Pulmonary artery endothelial cell (primary cell): Measurements from ENCODE around the gene ETV6. TPM values are rescaled to one million over a fixed set of nuclear protein-coding genes. Genes with fewer than 3 reads are reported as not detected.
A peak's percentile ranks its signal among the peaks of the same experiment; 100 is the strongest.

Experiments used
- DNase-seq: peaks from one replicate; pipeline ENCODE4 v3.0.0-alpha.2; 2011; ENCODE audit warnings: low read depth, low spot score
- total RNA-seq: library from RNA; depleted of rRNA; stranded (reverse); fragments of >200 nt; gene quantifications from 2 replicates; pipeline ENCODE4 v1.2.3, GENCODE V29; 2014

Gene ETV6
- total RNA-seq, 1 donor from 2014 or later = 9.6 TPM

- DNase-seq = no peak
These were observed 108.1 kb downstream of the ETV6 start for GRCh38 chr12:11757531-11757930.

- DNase-seq = no peak
These were observed 108.6 kb downstream of the ETV6 start for GRCh38 chr12:11758087-11758486.

- DNase-seq = no peak
These were observed 109.3 kb downstream of the ETV6 start for GRCh38 chr12:11758510-11759493.

- DNase-seq = no peak
These were observed 110.0 kb downstream of the ETV6 start for GRCh38 chr12:11759494-11759878.

- no peak for DNase-seq
These were observed 110.4 kb downstream of the ETV6 start for GRCh38 chr12:11759899-11760298.

GRCh38 chr12:11761869-11762567 is 112.5 kb downstream of the ETV6 start:
- DNase-seq = no peak

GRCh38 chr12:11762723-11763326 is 113.4 kb downstream of the ETV6 start:
- no peak for DNase-seq

GRCh38 chr12:11763760-11764520 is 114.5 kb downstream of the ETV6 start:
- no peak for DNase-seq

GRCh38 chr12:11764837-11765236 is 115.4 kb downstream of the ETV6 start:
- no peak for DNase-seq

- no peak for DNase-seq
These were observed 115.9 kb downstream of the ETV6 start for GRCh38 chr12:11765421-11765816.

- DNase-seq = peak; percentile 64
These were observed 116.6 kb downstream of the ETV6 start for GRCh38 chr12:11765817-11766794.

GRCh38 chr12:11767029-11767724 is 117.7 kb downstream of the ETV6 start:
- DNase-seq = no peak

GRCh38 chr12:11767798-11768197 is 118.3 kb downstream of the ETV6 start:
- DNase-seq = no peak

GRCh38 chr12:11768233-11768965 is 118.9 kb downstream of the ETV6 start:
- no peak for DNase-seq

GRCh38 chr12:11769723-11770514 is 120.4 kb downstream of the ETV6 start:
- DNase-seq = no peak

- no peak for DNase-seq
These were observed 121.9 kb downstream of the ETV6 start for GRCh38 chr12:11771356-11771755.

GRCh38 chr12:11771895-11772502 is 122.5 kb downstream of the ETV6 start:
- no peak for DNase-seq
